ENCODE measurements around the gene INHA.
A peak's percentile ranks its signal among the peaks of the same experiment; 100 is the strongest.

Gene INHA

GRCh38 chr2:219597552-219598307, 25.6 kb downstream of the INHA start, which contains the start of gene STK11IP:
TSS of gene STK11IP (plus strand) at chr2:219597857. CDS start at chr2:219598120, 263 bp downstream.
- no peaks in the 10 kb centered on the region for H3K36me3 ChIP-seq (ENCODE audit: control insufficient read depth, insufficient read depth, low read length)
- no peaks in the 10 kb centered on the region for H3K4me1 ChIP-seq (ENCODE audit: control insufficient read depth, insufficient read depth, low read length)
- H3K9ac ChIP-seq (ENCODE audit: low read length): peak within 1 kb of the TSS; percentile 65
- no peaks in the 10 kb centered on the region for H3K27me3 ChIP-seq (ENCODE audit: control insufficient read depth, insufficient read depth, low read length)
- H3K9me3 ChIP-seq (ENCODE audit: control insufficient read depth, low read length): no peaks in the 10 kb centered on the region
- H3K4me3 ChIP-seq (ENCODE audit: low read length): peak within 1 kb of the TSS; percentile 60

- Histone ChIP-seq H3K4me1 (ENCODE audit: control insufficient read depth, insufficient read depth, low read length) (no peaks in the 10 kb centered on the region), H3K4me3 (ENCODE audit: low read length) (peak overlapping the region; percentile 60), H3K9ac (ENCODE audit: low read length) (peak overlapping the region; percentile 65), H3K9me3 (ENCODE audit: control insufficient read depth, low read length) (no peaks in the 10 kb centered on the region), H3K36me3 (ENCODE audit: control insufficient read depth, insufficient read depth, low read length) (no peaks in the 10 kb centered on the region), H3K27me3 (ENCODE audit: control insufficient read depth, insufficient read depth, low read length) (no peaks in the 10 kb centered on the region)
Observed at GRCh38 chr2:219598308-219599078, 26.4 kb downstream of the INHA start.

- peaks cover 9% of the 10 kb centered on the region for H3K36me3 ChIP-seq (ENCODE audit: control insufficient read depth, insufficient read depth, low read length)
- no peak overlapping the region for H3K4me3 ChIP-seq (ENCODE audit: low read length)
- no peaks in the 10 kb centered on the region for H3K9me3 ChIP-seq (ENCODE audit: control insufficient read depth, low read length)
- H3K9ac ChIP-seq (ENCODE audit: low read length): no peak overlapping the region
- no peaks in the 10 kb centered on the region for H3K4me1 ChIP-seq (ENCODE audit: control insufficient read depth, insufficient read depth, low read length)
- no peaks in the 10 kb centered on the region for H3K27me3 ChIP-seq (ENCODE audit: control insufficient read depth, insufficient read depth, low read length)
Observed at GRCh38 chr2:219603771-219604170, 31.7 kb downstream of the INHA start.

GRCh38 chr2:219605607-219605954, 33.5 kb downstream of the INHA start:
- Histone ChIP-seq H3K9me3 (ENCODE audit: control insufficient read depth, low read length) (no peaks in the 10 kb centered on the region), H3K27me3 (ENCODE audit: control insufficient read depth, insufficient read depth, low read length) (no peaks in the 10 kb centered on the region), H3K4me3 (ENCODE audit: low read length) (no peak overlapping the region), H3K9ac (ENCODE audit: low read length) (no peak overlapping the region), H3K4me1 (ENCODE audit: control insufficient read depth, insufficient read depth, low read length) (no peaks in the 10 kb centered on the region), H3K36me3 (ENCODE audit: control insufficient read depth, insufficient read depth, low read length) (peaks cover 9% of the 10 kb centered on the region)

GRCh38 chr2:219607931-219608330, 35.8 kb downstream of the INHA start:
- no peak overlapping the region for H3K4me3 ChIP-seq (ENCODE audit: low read length)
- H3K36me3 ChIP-seq (ENCODE audit: control insufficient read depth, insufficient read depth, low read length): peaks cover 9% of the 10 kb centered on the region
- H3K9me3 ChIP-seq (ENCODE audit: control insufficient read depth, low read length): no peaks in the 10 kb centered on the region
- H3K27me3 ChIP-seq (ENCODE audit: control insufficient read depth, insufficient read depth, low read length): no peaks in the 10 kb centered on the region
- H3K4me1 ChIP-seq (ENCODE audit: control insufficient read depth, insufficient read depth, low read length): no peaks in the 10 kb centered on the region
- no peak overlapping the region for H3K9ac ChIP-seq (ENCODE audit: low read length)

GRCh38 chr2:219608399-219608964, 36.4 kb downstream of the INHA start:
- no peaks in the 10 kb centered on the region for H3K4me1 ChIP-seq (ENCODE audit: control insufficient read depth, insufficient read depth, low read length)

GRCh38 chr2:219609149-219609750, 37.1 kb downstream of the INHA start:
- no peaks in the 10 kb centered on the region for H3K9me3 ChIP-seq (ENCODE audit: control insufficient read depth, low read length)
- no peak overlapping the region for H3K4me3 ChIP-seq (ENCODE audit: low read length)
- no peaks in the 10 kb centered on the region for H3K27me3 ChIP-seq (ENCODE audit: control insufficient read depth, insufficient read depth, low read length)
- peaks cover 9% of the 10 kb centered on the region for H3K36me3 ChIP-seq (ENCODE audit: control insufficient read depth, insufficient read depth, low read length)
- H3K9ac ChIP-seq (ENCODE audit: low read length): no peak overlapping the region
- no peaks in the 10 kb centered on the region for H3K4me1 ChIP-seq (ENCODE audit: control insufficient read depth, insufficient read depth, low read length)

More at GRCh38 chr2:219608399-219608964, 36.4 kb downstream of the INHA start:
- H3K9me3 ChIP-seq (ENCODE audit: control insufficient read depth, low read length): no peaks in the 10 kb centered on the region
- peaks cover 9% of the 10 kb centered on the region for H3K36me3 ChIP-seq (ENCODE audit: control insufficient read depth, insufficient read depth, low read length)
- H3K9ac ChIP-seq (ENCODE audit: low read length): no peak overlapping the region
- H3K27me3 ChIP-seq (ENCODE audit: control insufficient read depth, insufficient read depth, low read length): no peaks in the 10 kb centered on the region
- H3K4me3 ChIP-seq (ENCODE audit: low read length): no peak overlapping the region

GRCh38 chr2:219611306-219611705, 39.2 kb downstream of the INHA start:
- Histone ChIP-seq H3K36me3 (ENCODE audit: control insufficient read depth, insufficient read depth, low read length) (peaks cover 4% of the 10 kb centered on the region), H3K27me3 (ENCODE audit: control insufficient read depth, insufficient read depth, low read length) (no peaks in the 10 kb centered on the region), H3K4me1 (ENCODE audit: control insufficient read depth, insufficient read depth, low read length) (no peaks in the 10 kb centered on the region), H3K9ac (ENCODE audit: low read length) (no peak overlapping the region), H3K9me3 (ENCODE audit: control insufficient read depth, low read length) (no peaks in the 10 kb centered on the region), H3K4me3 (ENCODE audit: low read length) (no peak overlapping the region)

GRCh38 chr2:219611866-219612576, 39.9 kb downstream of the INHA start:
- Histone ChIP-seq H3K4me1 (ENCODE audit: control insufficient read depth, insufficient read depth, low read length) (no peaks in the 10 kb centered on the region), H3K36me3 (ENCODE audit: control insufficient read depth, insufficient read depth, low read length) (peaks cover 4% of the 10 kb centered on the region), H3K4me3 (ENCODE audit: low read length) (no peak overlapping the region), H3K9me3 (ENCODE audit: control insufficient read depth, low read length) (no peaks in the 10 kb centered on the region), H3K27me3 (ENCODE audit: control insufficient read depth, insufficient read depth, low read length) (no peaks in the 10 kb centered on the region), H3K9ac (ENCODE audit: low read length) (no peak overlapping the region)

- no peaks in the 10 kb centered on the region for H3K4me1 ChIP-seq (ENCODE audit: control insufficient read depth, insufficient read depth, low read length)
- H3K4me3 ChIP-seq (ENCODE audit: low read length): no peak overlapping the region
- no peaks in the 10 kb centered on the region for H3K27me3 ChIP-seq (ENCODE audit: control insufficient read depth, insufficient read depth, low read length)
- H3K9ac ChIP-seq (ENCODE audit: low read length): no peak overlapping the region
- H3K36me3 ChIP-seq (ENCODE audit: control insufficient read depth, insufficient read depth, low read length): peaks cover 4% of the 10 kb centered on the region
- no peaks in the 10 kb centered on the region for H3K9me3 ChIP-seq (ENCODE audit: control insufficient read depth, low read length)
Observed at GRCh38 chr2:219612577-219613286, 40.6 kb downstream of the INHA start.

GRCh38 chr2:219613461-219614070, 41.5 kb downstream of the INHA start:
- H3K36me3 ChIP-seq (ENCODE audit: control insufficient read depth, insufficient read depth, low read length): peaks cover 4% of the 10 kb centered on the region

More at GRCh38 chr2:219613461-219614070, 41.5 kb downstream of the INHA start:
- Histone ChIP-seq H3K9me3 (ENCODE audit: control insufficient read depth, low read length) (no peaks in the 10 kb centered on the region), H3K27me3 (ENCODE audit: control insufficient read depth, insufficient read depth, low read length) (no peaks in the 10 kb centered on the region), H3K4me1 (ENCODE audit: control insufficient read depth, insufficient read depth, low read length) (no peaks in the 10 kb centered on the region), H3K4me3 (ENCODE audit: low read length) (no peak overlapping the region), H3K9ac (ENCODE audit: low read length) (no peak overlapping the region)
